Stimulated activated CD8-positive, alpha-beta memory T cell treated with anti-CD3 and anti-CD28 coated beads, Interleukin-15, amount 100 ng/mL, for 24 hours (primary cell): ENCODE measurements around the gene APP.
"Not testable (repeated sequence)": the region's sequence is repeated elsewhere in the genome, so short reads cannot be mapped to it uniquely, and the experiment has no call there.

ENCODE experiments used
- DNase-seq: peaks from one replicate; pipeline ENCODE4 v3.0.0-alpha.2; 2020; ENCODE audit warnings: low read depth

Gene APP

GRCh38 chr21:26064506-26064905 is 106.1 kb downstream of the APP start:
- DNase-seq, result no peak

GRCh38 chr21:26061437-26061836 is 109.1 kb downstream of the APP start:
- no peak for DNase-seq

- DNase-seq, result no peak
These were observed 110.0 kb downstream of the APP start for GRCh38 chr21:26060335-26061115.

- no peak for DNase-seq
These were observed 112.9 kb downstream of the APP start for GRCh38 chr21:26057477-26058170.

GRCh38 chr21:26055841-26056264 is 114.7 kb downstream of the APP start:
- DNase-seq, result no peak

- DNase-seq, result no peak
These were observed 115.6 kb downstream of the APP start for GRCh38 chr21:26055010-26055409.

GRCh38 chr21:26052057-26052456 is 118.5 kb downstream of the APP start:
- no peak for DNase-seq

GRCh38 chr21:26050857-26051256 is 119.7 kb downstream of the APP start:
- no peak for DNase-seq

- DNase-seq, result no peak
These were observed 120.8 kb downstream of the APP start for GRCh38 chr21:26049803-26050202.

GRCh38 chr21:26047279-26047967 is 123.1 kb downstream of the APP start:
- DNase-seq, result no peak

GRCh38 chr21:26043891-26044290 is 126.7 kb downstream of the APP start:
- DNase-seq, result no peak

- DNase-seq, result no peak
These were observed 128.2 kb downstream of the APP start for GRCh38 chr21:26042181-26042876.

GRCh38 chr21:26041431-26042180 is 129.0 kb downstream of the APP start:
- no peak for DNase-seq

GRCh38 chr21:26036916-26037315 is 133.7 kb downstream of the APP start:
- no peak for DNase-seq

- no peak for DNase-seq
These were observed 138.3 kb downstream of the APP start for GRCh38 chr21:26032263-26032662.

GRCh38 chr21:26028183-26028582 is 142.4 kb downstream of the APP start:
- no peak for DNase-seq

- no peak for DNase-seq
These were observed 142.9 kb downstream of the APP start for GRCh38 chr21:26027696-26028095.

GRCh38 chr21:26025536-26026512 is 144.7 kb downstream of the APP start:
- no peak for DNase-seq

- DNase-seq, result not testable (repeated sequence)
These were observed 147.2 kb downstream of the APP start for GRCh38 chr21:26023406-26023805.

GRCh38 chr21:26022598-26023337 is 147.8 kb downstream of the APP start:
- DNase-seq, result not testable (repeated sequence)
